K562 (cell line): ENCODE data around the gene PGM2L1.

Source experiments
- NFRKB ChIP-seq: fragments of 450-650 bp; IDR thresholded peaks from 2 replicates; pipeline ENCODE4 v1.6.1; 2016; ENCODE audit warnings: low read depth
- RB1 ChIP-seq: fragments of 450-650 bp; IDR thresholded peaks from 2 replicates; pipeline ENCODE4 v1.6.1; 2017; ENCODE audit warnings: low read depth, mild to moderate bottlenecking

DNA sequence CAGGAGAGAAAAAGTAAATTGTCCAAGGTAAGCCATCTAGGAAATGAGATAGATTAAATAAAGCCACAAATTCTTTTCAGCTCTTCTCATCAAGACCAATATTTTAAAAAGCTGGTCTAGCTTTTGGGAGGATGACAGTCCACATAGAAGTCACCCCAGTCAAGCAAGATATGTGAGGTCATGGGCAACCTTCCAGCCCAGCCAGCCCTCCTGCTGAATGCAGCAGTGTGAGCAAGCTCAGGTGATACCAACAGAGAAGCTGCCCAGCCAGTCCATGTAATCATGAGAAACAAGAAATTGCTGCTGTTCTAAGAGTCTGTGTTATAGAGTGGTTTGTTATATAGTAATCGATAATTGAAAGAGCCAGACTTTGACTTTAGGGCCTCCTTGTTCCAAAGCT is 40.4 kb upstream of the PGM2L1 start:
- no peak for TF ChIP-seq NFRKB
- TF ChIP-seq RB1 = no peak
